Occipital lobe (tissue), 2 donors: ENCODE results near the gene PCDHGA6. TPM values are rescaled to one million over a fixed set of nuclear protein-coding genes. Genes with fewer than 3 reads are reported as not detected.
"Not testable (repeated sequence)": the region's sequence is repeated elsewhere in the genome, so short reads cannot be mapped to it uniquely, and the experiment has no call there.

ENCODE experiments used
- DNase-seq: peaks from one replicate; lab custom pipeline; 2025; lab: John Stamatoyannopoulos, UW
- total RNA-seq: library from RNA; depleted of rRNA; stranded (reverse); fragments of >200 nt; gene quantifications from one replicate; pipeline ENCODE4 v1.2.3, GENCODE V29; 2014

The PCDHGA6 gene
- total RNA-seq, 1 donor from 2014 or later, result 12.3 TPM

DNA sequence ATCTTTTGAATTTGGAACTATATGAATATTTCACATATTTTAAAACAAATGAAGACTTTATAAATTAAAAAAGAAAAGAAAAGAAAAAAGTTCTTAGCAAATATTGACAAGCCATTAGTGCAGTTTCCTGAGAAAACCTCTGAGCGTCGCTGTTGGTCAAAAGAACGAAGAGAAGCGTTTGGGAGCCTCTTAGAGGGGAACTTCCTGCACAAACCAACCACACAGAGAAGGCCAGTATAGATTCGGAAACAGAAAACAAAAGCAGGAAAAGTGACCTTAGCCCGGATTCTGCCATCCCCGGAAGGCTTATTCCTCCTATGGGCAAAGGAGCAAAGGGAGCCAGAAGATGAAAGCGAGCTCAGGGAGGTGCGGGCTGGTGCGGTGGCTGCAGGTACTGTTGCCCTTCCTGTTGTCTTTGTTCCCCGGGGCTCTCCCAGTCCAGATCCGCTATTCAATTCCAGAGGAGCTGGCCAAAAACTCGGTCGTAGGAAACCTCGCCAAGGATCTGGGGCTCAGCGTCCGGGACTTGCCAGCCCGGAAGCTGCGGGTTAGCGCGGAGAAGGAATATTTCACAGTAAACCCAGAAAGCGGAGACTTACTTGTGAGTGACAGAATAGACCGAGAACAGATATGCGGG is 13.8 kb upstream of the PCDHGA6 start, which contains the start of gene PCDHGB2:
TSS of gene PCDHGB2 (plus strand) at position 205 of the 637 bp plus-strand sequence. CDS start at position 347, 142 bp downstream.
- DNase-seq, result no peak

DNA sequence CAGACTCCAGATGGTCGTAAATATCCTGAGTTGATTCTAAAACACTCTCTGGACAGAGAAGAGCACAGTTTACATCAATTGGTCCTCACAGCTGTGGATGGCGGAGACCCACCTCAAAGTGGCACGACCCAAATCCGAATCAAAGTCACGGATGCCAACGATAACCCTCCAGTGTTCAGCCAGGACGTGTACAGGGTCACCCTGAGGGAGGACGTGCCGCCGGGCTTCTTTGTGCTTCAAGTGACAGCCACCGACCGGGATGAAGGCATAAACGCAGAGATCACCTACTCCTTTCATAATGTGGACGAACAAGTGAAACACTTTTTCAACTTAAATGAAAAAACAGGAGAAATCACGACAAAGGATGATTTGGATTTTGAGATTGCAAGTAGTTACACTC is 13.0 kb upstream of the PCDHGA6 start:
- DNase-seq, result no peak

DNA sequence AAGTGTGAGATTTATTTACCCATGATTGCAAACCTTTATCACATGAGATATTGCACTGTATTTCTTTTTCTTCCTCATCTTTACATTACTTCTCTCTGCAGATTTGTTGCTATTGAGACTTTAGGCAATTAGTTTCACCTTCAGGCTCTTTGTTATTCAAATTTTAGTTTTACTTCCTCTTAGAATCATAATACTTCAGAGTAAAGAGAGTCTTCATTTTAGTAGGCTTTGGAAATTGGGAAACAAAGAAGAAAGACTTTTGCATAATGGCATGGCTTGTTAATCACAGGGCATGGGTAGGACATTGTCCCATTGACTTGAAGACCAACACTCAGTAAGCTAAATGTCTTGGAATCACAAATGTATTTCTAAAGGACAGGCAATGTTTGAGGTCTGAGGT is 11.0 kb upstream of the PCDHGA6 start:
- DNase-seq, result no peak

DNA sequence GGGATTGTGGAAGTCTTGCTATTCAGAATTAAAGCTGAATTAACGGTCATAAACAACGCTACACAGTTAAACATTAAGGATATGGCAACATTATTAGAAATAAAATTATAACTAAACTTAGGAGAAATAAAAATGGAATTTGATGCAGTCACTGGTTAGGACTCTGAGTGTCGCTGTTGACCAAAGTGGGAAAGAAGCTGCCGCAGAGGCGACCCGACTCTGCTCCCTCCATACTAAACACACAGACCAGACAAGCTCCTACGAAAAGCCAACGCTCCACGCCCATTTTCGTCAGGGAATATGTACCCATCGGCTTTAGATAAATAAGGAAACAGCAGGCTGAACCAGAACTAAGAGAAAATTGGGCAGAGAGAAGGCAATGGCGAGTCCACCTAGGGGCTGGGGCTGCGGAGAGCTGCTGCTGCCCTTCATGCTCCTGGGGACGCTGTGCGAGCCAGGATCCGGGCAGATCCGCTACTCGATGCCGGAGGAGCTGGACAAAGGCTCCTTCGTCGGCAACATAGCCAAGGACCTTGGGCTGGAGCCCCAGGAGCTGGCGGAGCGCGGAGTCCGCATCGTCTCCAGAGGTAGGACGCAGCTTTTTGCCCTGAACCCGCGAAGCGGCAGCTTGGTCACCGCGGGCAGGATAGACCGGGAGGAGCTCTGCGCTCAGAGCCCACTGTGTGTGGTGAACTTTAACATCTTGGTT is 9.6 kb upstream of the PCDHGA6 start, which contains the start of gene PCDHGA5:
TSS of gene PCDHGA5 (plus strand) at position 211 of the 709 bp plus-strand sequence. CDS start at position 380, 169 bp downstream.
- DNase-seq, result no peak

- no peak for DNase-seq
Measured at GRCh38 chr5:141366016-141366896, 7.4 kb upstream of the PCDHGA6 start.

GRCh38 chr5:141369994-141370848 is 3.5 kb upstream of the PCDHGA6 start, which contains the start of gene PCDHGB3:
Gene PCDHGB3 (plus strand): TSS chr5:141370242. CDS start chr5:141370395, 153 bp downstream.
- no peak for DNase-seq

GRCh38 chr5:141371572-141372475 is 1.9 kb upstream of the PCDHGA6 start:
- DNase-seq, result no peak

DNA sequence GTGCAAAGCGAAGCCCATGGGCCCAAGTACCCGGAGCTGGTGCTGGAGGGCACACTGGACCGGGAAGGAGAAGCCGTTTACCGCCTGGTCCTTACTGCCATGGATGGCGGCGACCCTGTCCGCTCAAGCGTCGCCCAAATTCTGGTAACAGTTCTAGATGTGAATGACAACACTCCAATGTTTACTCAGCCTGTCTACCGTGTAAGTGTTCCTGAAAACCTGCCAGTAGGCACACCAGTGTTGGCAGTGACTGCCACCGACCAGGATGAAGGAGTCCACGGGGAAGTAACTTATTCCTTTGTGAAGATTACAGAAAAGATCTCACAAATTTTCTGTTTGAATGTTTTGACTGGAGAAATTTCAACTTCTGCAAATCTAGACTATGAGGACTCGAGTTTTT is 936 bp downstream of the PCDHGA6 start:
- DNase-seq, result no peak

DNA sequence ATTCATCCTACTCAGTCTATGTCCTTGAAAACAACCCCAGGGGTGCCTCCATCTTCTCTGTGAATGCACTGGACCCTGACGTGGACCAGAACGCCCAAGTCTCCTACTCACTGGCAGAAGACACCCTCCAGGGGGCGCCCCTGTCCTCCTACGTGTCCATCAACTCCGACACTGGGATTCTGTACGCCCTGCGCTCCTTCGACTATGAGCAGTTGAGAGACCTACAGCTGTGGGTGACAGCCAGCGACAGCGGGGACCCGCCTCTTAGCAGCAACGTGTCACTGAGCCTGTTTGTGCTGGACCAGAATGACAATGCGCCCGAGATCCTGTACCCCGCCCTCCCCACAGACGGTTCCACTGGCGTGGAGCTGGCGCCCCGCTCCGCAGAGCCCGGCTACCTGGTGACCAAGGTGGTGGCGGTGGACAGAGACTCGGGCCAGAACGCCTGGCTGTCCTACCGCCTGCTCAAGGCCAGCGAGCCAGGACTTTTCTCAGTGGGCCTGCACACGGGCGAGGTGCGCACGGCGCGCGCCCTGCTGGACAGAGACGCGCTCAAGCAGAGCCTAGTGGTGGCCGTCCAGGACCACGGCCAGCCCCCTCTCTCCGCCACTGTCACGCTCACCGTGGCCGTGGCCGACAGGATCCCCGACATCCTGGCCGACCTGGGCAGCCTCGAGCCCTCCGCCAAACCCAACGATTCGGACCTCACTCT is 1.9 kb downstream of the PCDHGA6 start:
- not testable (repeated sequence) for DNase-seq

GRCh38 chr5:141382469-141383294 is 9.0 kb downstream of the PCDHGA6 start, which contains the start of gene PCDHGA7:
Gene PCDHGA7 (plus strand): TSS chr5:141382742. CDS start chr5:141382900, 158 bp downstream.
- DNase-seq, result no peak

DNA sequence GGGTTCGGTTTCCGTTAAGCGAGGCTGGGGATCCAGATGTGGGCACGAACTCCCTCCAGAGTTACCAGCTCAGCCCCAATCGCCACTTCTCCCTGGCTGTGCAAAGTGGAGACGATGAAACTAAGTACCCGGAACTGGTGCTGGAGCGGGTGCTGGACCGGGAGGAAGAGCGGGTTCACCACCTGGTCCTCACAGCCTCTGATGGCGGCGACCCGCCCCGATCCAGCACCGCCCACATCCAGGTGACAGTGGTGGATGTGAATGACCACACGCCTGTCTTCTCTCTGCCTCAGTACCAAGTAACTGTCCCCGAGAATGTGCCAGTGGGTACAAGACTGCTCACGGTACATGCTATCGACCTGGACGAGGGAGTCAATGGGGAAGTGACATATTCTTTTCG is 9.7 kb downstream of the PCDHGA6 start:
- DNase-seq, result no peak

GRCh38 chr5:141384471-141385267 is 11.0 kb downstream of the PCDHGA6 start:
- no peak for DNase-seq

GRCh38 chr5:141387557-141388311 is 14.0 kb downstream of the PCDHGA6 start, which contains the start of gene PCDHGB4:
Gene PCDHGB4 (plus strand): TSS chr5:141387698. CDS start chr5:141387885, 187 bp downstream.
- DNase-seq, result not testable (repeated sequence)

DNA sequence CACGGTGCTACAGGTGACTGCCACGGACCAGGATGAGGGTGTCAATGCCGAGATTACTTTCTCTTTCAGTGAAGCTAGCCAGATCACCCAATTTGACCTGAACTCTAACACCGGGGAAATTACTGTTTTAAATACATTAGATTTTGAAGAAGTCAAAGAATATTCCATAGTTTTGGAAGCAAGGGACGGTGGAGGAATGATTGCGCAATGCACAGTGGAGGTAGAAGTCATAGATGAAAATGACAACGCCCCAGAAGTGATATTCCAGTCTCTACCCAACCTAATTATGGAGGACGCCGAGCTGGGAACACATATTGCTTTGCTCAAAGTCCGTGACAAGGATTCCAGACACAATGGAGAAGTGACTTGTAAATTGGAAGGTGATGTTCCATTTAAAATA is 15.0 kb downstream of the PCDHGA6 start:
- no peak for DNase-seq

DNA sequence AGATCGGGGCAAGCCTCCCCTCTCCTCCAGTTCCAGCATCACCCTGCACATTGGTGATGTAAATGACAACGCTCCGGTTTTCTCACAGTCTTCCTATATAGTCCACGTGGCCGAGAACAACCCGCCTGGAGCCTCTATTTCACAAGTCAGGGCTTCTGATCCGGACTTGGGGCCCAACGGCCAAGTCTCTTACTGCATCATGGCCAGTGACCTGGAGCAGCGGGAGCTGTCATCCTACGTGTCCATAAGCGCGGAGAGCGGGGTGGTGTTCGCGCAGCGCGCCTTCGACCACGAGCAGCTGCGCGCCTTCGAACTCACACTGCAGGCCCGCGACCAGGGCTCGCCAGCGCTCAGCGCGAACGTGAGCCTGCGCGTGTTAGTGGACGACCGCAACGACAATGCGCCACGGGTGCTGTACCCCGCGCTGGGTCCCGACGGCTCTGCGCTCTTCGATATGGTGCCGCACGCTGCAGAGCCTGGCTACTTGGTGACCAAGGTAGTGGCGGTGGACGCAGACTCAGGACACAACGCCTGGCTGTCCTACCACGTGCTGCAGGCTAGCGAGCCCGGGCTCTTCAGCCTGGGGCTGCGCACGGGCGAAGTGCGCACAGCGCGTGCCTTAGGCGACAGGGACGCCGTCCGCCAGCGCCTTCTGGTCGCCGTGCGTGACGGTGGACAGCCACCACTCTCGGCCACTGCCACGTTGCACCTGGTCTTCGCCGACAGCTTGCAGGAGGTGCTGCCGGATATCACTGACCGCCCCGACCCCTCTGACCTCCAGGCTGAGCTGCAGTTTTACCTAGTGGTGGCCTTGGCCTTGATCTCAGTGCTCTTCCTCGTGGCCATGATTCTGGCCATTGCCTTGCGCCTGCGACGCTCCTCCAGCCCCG is 15.7 kb downstream of the PCDHGA6 start:
- no peak for DNase-seq
